ENCODE data around the gene PSRC1.

The PSRC1 gene

DNA sequence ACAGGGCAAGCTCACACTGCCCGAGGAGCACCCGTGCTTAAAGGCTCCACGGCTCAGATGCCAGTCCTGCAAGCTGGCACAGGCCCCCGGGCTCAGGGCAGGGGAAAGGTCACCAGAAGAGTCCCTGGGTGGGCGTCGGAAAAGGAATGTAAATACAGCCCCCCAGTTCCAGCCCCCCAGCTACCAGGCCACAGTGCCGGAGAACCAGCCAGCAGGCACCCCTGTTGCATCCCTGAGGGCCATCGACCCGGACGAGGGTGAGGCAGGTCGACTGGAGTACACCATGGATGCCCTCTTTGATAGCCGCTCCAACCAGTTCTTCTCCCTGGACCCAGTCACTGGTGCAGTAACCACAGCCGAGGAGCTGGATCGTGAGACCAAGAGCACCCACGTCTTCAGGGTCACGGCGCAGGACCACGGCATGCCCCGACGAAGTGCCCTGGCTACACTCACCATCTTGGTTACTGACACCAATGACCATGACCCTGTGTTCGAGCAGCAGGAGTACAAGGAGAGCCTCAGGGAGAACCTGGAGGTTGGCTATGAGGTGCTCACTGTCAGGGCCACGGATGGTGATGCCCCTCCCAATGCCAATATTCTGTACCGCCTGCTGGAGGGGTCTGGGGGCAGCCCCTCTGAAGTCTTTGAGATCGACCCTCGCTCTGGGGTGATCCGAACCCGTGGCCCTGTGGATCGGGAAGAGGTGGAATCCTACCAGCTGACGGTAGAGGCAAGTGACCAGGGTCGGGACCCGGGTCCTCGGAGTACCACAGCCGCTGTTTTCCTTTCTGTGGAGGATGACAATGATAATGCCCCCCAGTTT lies 32.3 kb downstream of the PSRC1 start:
- no peaks in the 10 kb centered on the region for H3F3A ChIP-seq (ENCODE audit: insufficient read depth, low read length)
- H3K9me2 ChIP-seq (ENCODE audit: low read depth, low read length): no peaks in the 10 kb centered on the region
- H3K9me3 ChIP-seq (ENCODE audit: low read length): no peaks in the 10 kb centered on the region
- no peaks in the 10 kb centered on the region for H3K36me3 ChIP-seq (ENCODE audit: insufficient read depth, low read length)
- H3K79me2 ChIP-seq (ENCODE audit: insufficient read depth, low read length): no peaks in the 10 kb centered on the region
- H4K20me1 ChIP-seq (ENCODE audit: insufficient read depth, low read length): no peaks in the 10 kb centered on the region
- H3K27me3 ChIP-seq (ENCODE audit: insufficient read depth, low read length): no peaks in the 10 kb centered on the region
- no peak overlapping the region for H3K9ac ChIP-seq (ENCODE audit: low read length)
- no peak overlapping the region for H2AFZ ChIP-seq (ENCODE audit: low read length)
- H3K4me1 ChIP-seq (ENCODE audit: insufficient read depth, low read length, severe bottlenecking): peaks cover 24% of the 10 kb centered on the region
- H3K4me3 ChIP-seq (ENCODE audit: low read depth, low read length, poor library complexity, severe bottlenecking): peak overlapping the region; percentile 57
- H3K4me2 ChIP-seq (ENCODE audit: low read length): peak overlapping the region; percentile 64; the same call in 1 of the 2 replicates
- TF ChIP-seq EZH2 (IDR thresholded peaks at IDR 0.05; ENCODE audit: borderline replicate concordance, low read length): no peak
- TF ChIP-seq, protein P1, sequence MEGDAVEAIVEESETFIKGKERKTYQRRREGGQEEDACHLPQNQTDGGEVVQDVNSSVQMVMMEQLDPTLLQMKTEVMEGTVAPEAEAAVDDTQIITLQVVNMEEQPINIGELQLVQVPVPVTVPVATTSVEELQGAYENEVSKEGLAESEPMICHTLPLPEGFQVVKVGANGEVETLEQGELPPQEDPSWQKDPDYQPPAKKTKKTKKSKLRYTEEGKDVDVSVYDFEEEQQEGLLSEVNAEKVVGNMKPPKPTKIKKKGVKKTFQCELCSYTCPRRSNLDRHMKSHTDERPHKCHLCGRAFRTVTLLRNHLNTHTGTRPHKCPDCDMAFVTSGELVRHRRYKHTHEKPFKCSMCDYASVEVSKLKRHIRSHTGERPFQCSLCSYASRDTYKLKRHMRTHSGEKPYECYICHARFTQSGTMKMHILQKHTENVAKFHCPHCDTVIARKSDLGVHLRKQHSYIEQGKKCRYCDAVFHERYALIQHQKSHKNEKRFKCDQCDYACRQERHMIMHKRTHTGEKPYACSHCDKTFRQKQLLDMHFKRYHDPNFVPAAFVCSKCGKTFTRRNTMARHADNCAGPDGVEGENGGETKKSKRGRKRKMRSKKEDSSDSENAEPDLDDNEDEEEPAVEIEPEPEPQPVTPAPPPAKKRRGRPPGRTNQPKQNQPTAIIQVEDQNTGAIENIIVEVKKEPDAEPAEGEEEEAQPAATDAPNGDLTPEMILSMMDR (IDR thresholded peaks at IDR 0.05; ENCODE audit: low read length): no peak
- no peak overlapping the region for H3K27ac ChIP-seq (ENCODE audit: low read depth, low read length, poor library complexity, severe bottlenecking)

DNA sequence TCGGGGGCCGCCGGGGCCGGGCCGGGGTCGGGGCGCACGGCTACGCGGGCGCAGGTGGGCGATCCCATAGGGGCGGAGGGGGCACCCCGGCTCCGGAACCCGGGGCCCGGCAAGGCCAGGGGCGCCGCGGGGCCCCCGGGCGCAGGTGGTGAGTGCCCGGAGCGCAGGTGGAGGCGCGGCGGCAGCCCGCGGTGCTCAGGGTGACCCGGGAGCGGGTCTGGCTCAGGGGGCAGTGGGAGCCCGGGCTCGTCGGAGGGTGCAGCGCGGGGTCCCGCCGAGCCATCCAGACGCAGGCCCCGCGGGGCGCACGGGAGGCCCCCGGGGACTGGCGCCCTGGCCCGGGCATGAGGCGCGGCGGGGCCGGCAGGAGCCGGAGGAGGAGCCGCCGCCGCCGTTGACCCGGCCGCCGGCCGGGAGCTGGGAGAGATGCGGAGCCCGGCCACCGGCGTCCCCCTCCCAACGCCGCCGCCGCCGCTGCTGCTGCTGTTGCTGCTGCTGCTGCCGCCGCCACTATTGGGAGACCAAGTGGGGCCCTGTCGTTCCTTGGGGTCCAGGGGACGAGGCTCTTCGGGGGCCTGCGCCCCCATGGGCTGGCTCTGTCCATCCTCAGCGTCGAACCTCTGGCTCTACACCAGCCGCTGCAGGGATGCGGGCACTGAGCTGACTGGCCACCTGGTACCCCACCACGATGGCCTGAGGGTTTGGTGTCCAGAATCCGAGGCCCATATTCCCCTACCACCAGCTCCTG lies 33.1 kb downstream of the PSRC1 start:
- Histone ChIP-seq H3F3A (ENCODE audit: insufficient read depth, low read length) (no peaks in the 10 kb centered on the region), H3K36me3 (ENCODE audit: insufficient read depth, low read length) (no peaks in the 10 kb centered on the region), H3K9me3 (ENCODE audit: low read length) (no peaks in the 10 kb centered on the region), H3K4me2 (ENCODE audit: low read length) (peak overlapping the region; percentile 64), H2AFZ (ENCODE audit: low read length) (no peak overlapping the region), H3K4me1 (ENCODE audit: insufficient read depth, low read length, severe bottlenecking) (peaks cover 24% of the 10 kb centered on the region), H3K4me3 (ENCODE audit: low read depth, low read length, poor library complexity, severe bottlenecking) (peak overlapping the region; percentile 57), H3K9me2 (ENCODE audit: low read depth, low read length) (no peaks in the 10 kb centered on the region), H3K27me3 (ENCODE audit: insufficient read depth, low read length) (no peaks in the 10 kb centered on the region), H3K79me2 (ENCODE audit: insufficient read depth, low read length) (no peaks in the 10 kb centered on the region), H3K9ac (ENCODE audit: low read length) (peak overlapping the region; percentile 41; the same call in 1 of the 2 replicates), H4K20me1 (ENCODE audit: insufficient read depth, low read length) (no peaks in the 10 kb centered on the region), H3K27ac (ENCODE audit: low read depth, low read length, poor library complexity, severe bottlenecking) (no peak overlapping the region)
- TF ChIP-seq, protein P1 (IDR thresholded peaks at IDR 0.05; ENCODE audit: low read length): no peak
- TF ChIP-seq EZH2 (IDR thresholded peaks at IDR 0.05; ENCODE audit: borderline replicate concordance, low read length): no peak

DNA sequence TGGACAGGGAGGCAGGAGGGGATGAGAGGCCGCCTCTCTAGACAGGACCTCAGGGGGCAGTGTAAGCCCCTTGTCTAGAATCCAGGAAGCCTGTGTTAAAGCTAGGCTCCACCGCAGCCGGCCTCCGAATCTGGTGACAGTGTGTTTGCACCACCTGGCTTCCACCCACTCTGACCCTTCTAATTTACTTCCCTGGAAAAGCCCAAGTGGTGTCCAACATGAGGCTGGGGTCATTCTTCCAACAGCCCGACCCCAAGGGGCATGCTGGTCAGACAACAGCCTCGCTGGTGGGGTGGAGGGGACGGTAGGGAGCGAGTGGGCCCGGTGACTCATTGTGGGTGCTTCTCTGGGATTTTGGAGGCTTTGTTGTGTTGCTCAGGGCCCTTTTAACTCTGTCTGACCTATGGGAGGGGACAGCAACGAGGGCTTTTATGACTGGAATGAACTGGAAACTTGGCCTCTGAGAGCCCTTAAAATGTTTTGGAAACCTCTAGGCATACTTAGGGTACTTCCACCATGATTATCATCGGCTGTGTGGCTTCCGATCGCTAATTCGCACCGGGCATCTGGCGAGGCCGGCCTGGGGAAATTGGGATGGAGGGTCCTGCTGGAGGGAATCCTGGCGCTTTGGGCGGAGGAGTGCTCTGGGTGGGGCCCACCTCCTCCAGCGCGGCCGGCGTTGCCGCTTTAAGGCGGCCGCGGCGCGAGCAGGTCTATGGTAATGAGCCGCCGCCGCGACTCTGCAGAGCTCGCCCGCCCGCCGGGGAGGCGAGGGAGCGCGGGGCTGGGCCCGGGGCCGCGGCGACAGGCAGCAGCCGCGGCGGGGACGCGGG lies 33.9 kb downstream of the PSRC1 start, which contains the start of gene CELSR2:
TSS of gene CELSR2 (plus strand) at position 743 of the 833 bp plus-strand sequence. CDS start 541 bp downstream, outside the sequence.
- Histone ChIP-seq H3K4me3 (ENCODE audit: low read depth, low read length, poor library complexity, severe bottlenecking) (peak within 1 kb of the TSS; percentile 57), H3K36me3 (ENCODE audit: insufficient read depth, low read length) (no peaks in the 10 kb centered on the region), H3K4me2 (ENCODE audit: low read length) (peak within 1 kb of the TSS; percentile 64), H4K20me1 (ENCODE audit: insufficient read depth, low read length) (no peaks in the 10 kb centered on the region), H3K27ac (ENCODE audit: low read depth, low read length, poor library complexity, severe bottlenecking) (no peak within 1 kb of the TSS), H3K9me3 (ENCODE audit: low read length) (no peaks in the 10 kb centered on the region), H3F3A (ENCODE audit: insufficient read depth, low read length) (no peaks in the 10 kb centered on the region), H2AFZ (ENCODE audit: low read length) (no peak within 1 kb of the TSS), H3K27me3 (ENCODE audit: insufficient read depth, low read length) (no peaks in the 10 kb centered on the region), H3K4me1 (ENCODE audit: insufficient read depth, low read length, severe bottlenecking) (peaks cover 22% of the 10 kb centered on the region), H3K79me2 (ENCODE audit: insufficient read depth, low read length) (no peaks in the 10 kb centered on the region), H3K9ac (ENCODE audit: low read length) (peak within 1 kb of the TSS; percentile 41; the same call in 1 of the 2 replicates), H3K9me2 (ENCODE audit: low read depth, low read length) (no peaks in the 10 kb centered on the region)
- TF ChIP-seq EZH2 (IDR thresholded peaks at IDR 0.05; ENCODE audit: borderline replicate concordance, low read length): no peak
- TF ChIP-seq, protein P1 (IDR thresholded peaks at IDR 0.05; ENCODE audit: low read length): no peak
